K562 (cell line): ENCODE measurements around the gene LDLRAD3. TPM values are rescaled to one million over a fixed set of nuclear protein-coding genes. Genes with fewer than 3 reads are reported as not detected.

ENCODE experiments used
- ATAC-seq: fragments of 200-7000 bp; cut with Tn5 transposase; 3 replicates; pipeline ENCODE4 v1.9.1; 2020; ENCODE audit warnings: moderate library complexity
- BruUV-seq: library from RNA; stranded (reverse); fragments of 400-500 nt; replicated peaks from 2 replicates; lab custom pipeline; 2021; lab: Mats Ljungman, UMichigan
- CTCF ChIA-PET: fragments of 300-600 bp; formaldehyde crosslinking; extraction: SDS; loops from one replicate; lab custom pipeline; 2021; ENCODE audit warnings: low intra/inter-chr PET ratio; lab: Yijun Ruan, JAX
- POLR2A ChIA-PET: fragments of 300-600, 350-650 bp; sonication (Branson Sonifier 250); formaldehyde crosslinking; extraction: SDS; loops from one replicate; lab custom pipeline; 2021; ENCODE audit warnings: antibody characterized with exemption, inconsistent platforms; lab: Yijun Ruan, JAX
- DNase-seq, 4 experiments: peaks; one replicate each; pipeline versions ENCODE4 v3.0.0 to v3.0.0-alpha.2; 2011 to 2018; ENCODE audit warnings: low spot score in 3 of 4, mixed read lengths in 3 of 4; ENCODE audit errors: extremely low read depth in 1 of 4
- FAIRE-seq: peaks from 2 replicates; lab custom pipeline; 2011; peaks lifted over from hg19 to GRCh38; lab: Jason Lieb, UNC
- H2AFZ ChIP-seq: 2 replicates; pipeline ENCODE4 v1.6.0; 2011; ENCODE audit warnings: low read depth, low read length, control low read depth, inconsistent platforms
- H3K27ac ChIP-seq: fragments of 200-600 bp; 3 replicates; pipeline ENCODE4 v1.8.0; 2011; ENCODE audit warnings: low read depth, mild to moderate bottlenecking, control low read depth, inconsistent platforms, low read length, moderate library complexity, mixed read lengths; ENCODE audit errors: extremely low read depth
- H3K27me3 ChIP-seq, 2 experiments: fragments of 300-600 bp in 1 of 2; 2 replicates in 1 of 2; 3 replicates in 1 of 2; pipeline versions ENCODE4 v1.6.0 to v1.8.0; 2011; ENCODE audit warnings: inconsistent platforms in 2 of 2, low read length in 2 of 2, mild to moderate bottlenecking in 1 of 2, mixed read lengths in 1 of 2, moderate library complexity in 1 of 2; ENCODE audit not compliant: control insufficient read depth in 2 of 2, insufficient read depth in 2 of 2
- H3K36me3 ChIP-seq: fragments of 300-600 bp; 3 replicates; pipeline ENCODE4 v1.8.0; 2011; ENCODE audit warnings: mild to moderate bottlenecking, low read length, inconsistent platforms; ENCODE audit not compliant: control insufficient read depth, insufficient read depth
- H3K4me1 ChIP-seq, 2 experiments: fragments of 200-600 bp in 1 of 2; replicated peaks in 1 of 2; 2 replicates in 1 of 2; 3 replicates in 1 of 2; pipeline versions ENCODE4 v1.5.1 to v1.8.0; 2011; ENCODE audit warnings: inconsistent platforms in 2 of 2, low read length in 2 of 2, mild to moderate bottlenecking in 1 of 2, mixed read lengths in 1 of 2, moderate library complexity in 1 of 2; ENCODE audit not compliant: control insufficient read depth in 2 of 2, insufficient read depth in 2 of 2
- H3K4me2 ChIP-seq: 2 replicates; pipeline ENCODE4 v1.6.1; 2011; ENCODE audit warnings: low read length, control low read depth, inconsistent platforms, mixed read lengths; ENCODE audit not compliant: insufficient read depth
- H3K4me3 ChIP-seq: fragments of 200-600 bp; sonication (generic), shearing (Covaris generic); 2 replicates; pipeline ENCODE4 v1.5.1; 2016; ENCODE audit warnings: control low read depth, inconsistent platforms
- H3K79me2 ChIP-seq: fragments of 200-600 bp; 3 replicates; pipeline ENCODE4 v1.8.0; 2011; ENCODE audit warnings: low read length, inconsistent platforms; ENCODE audit not compliant: control insufficient read depth, insufficient read depth
- H3K9ac ChIP-seq, 2 experiments: 2 replicates each; pipeline versions ENCODE4 v1.6.0 to v1.6.1; 2011; ENCODE audit warnings: low read depth in 2 of 2, low read length in 2 of 2, control low read depth in 1 of 2, inconsistent platforms in 1 of 2, mild to moderate bottlenecking in 1 of 2, mixed read lengths in 1 of 2; ENCODE audit not compliant: insufficient read depth in 1 of 2
- H3K9me1 ChIP-seq: one replicate; pipeline ENCODE4 v1.6.0; 2011; ENCODE audit warnings: inconsistent platforms, mild to moderate bottlenecking, low read length, moderate library complexity; ENCODE audit not compliant: control insufficient read depth, insufficient read depth
- H3K9me3 ChIP-seq: replicated peaks from 2 replicates; pipeline ENCODE4 v1.5.1; 2011; ENCODE audit warnings: low read depth, low read length, inconsistent platforms; ENCODE audit not compliant: control insufficient read depth, insufficient read depth
- H4K20me1 ChIP-seq: replicated peaks from 2 replicates; pipeline ENCODE4 v1.6.1; 2011; ENCODE audit warnings: low read length, inconsistent platforms, mixed read lengths; ENCODE audit not compliant: control insufficient read depth, insufficient read depth
- DACH1 ChIP-seq: fragments of 450-650 bp; IDR thresholded peaks from 2 replicates; pipeline ENCODE4 v1.6.1; 2018; ENCODE audit not compliant: partially characterized antibody
- EGR1 ChIP-seq: fragments of 450-650 bp; conservative IDR thresholded peaks from 2 replicates; pipeline ENCODE4 v1.6.1; 2017; ENCODE audit warnings: mild to moderate bottlenecking
- FOXK1 ChIP-seq: sonication (generic); formaldehyde crosslinking; IDR thresholded peaks from 2 replicates; pipeline ENCODE4 v1.8.0; 2022; ENCODE audit warnings: missing genetic modification reagents, mild to moderate bottlenecking, borderline replicate concordance
- LEF1 ChIP-seq: fragments of 450-650 bp; IDR thresholded peaks from 2 replicates; pipeline ENCODE4 v1.6.1; 2016; ENCODE audit warnings: mild to moderate bottlenecking
- NEUROD1 ChIP-seq: fragments of 150-350 bp; IDR thresholded peaks from 2 replicates; pipeline ENCODE4 v1.6.1; 2014; ENCODE audit warnings: borderline replicate concordance, low read length, low read depth; ENCODE audit not compliant: partially characterized antibody
- RBM22 ChIP-seq: fragments of 200-400 bp; formaldehyde crosslinking; IDR thresholded peaks from 2 replicates; pipeline ENCODE4 v1.6.1; 2018; ENCODE audit warnings: low read length, low read depth; ENCODE audit not compliant: poor library complexity, severe bottlenecking
- TCF7 ChIP-seq: sonication (generic); IDR thresholded peaks from 2 replicates; pipeline ENCODE4 v1.6.1; 2016; ENCODE audit warnings: antibody characterized with exemption, borderline replicate concordance
- WGBS: fragments of 100-300 bp; shearing (Covaris generic); methylation state at CpG from one replicate; pipeline ENCODE4 v1.1.6; 2016; ENCODE audit warnings: low coverage, mixed read lengths; ENCODE audit not compliant: insufficient coverage; ENCODE audit errors: missing lambda C conversion rate; 5-methylcytosine and 5-hydroxymethylcytosine counted together
- in situ Hi-C: fragments of 300-500 bp; cut with MboI; formaldehyde crosslinking; loops from 4 replicates; pipeline ENCODE4 v1.15.0; 2018; ENCODE audit warnings: inconsistent platforms, mixed read lengths
- intact Hi-C: fragments of 100-400 bp; cut with micrococcal nuclease; formaldehyde crosslinking; loops from 2 replicates; pipeline ENCODE4 v1.14.2; 2022
- polyA plus RNA-seq, 8 experiments: library from polyadenylated mRNA; depleted of rRNA in 4 of 8; stranded (reverse) in 5 of 8; unstranded in 3 of 8; fragments of >200 nt; fragmentation: Nextera tagmentation in 2 of 8; fragmentation: Illumina TruSeq in 1 of 8; extraction: Ambion mirVana in 2 of 8; extraction: Trizol in 1 of 8; gene quantifications; 2 replicates each; pipeline versions ENCODE4 v1.2.1 to v1.2.3, GENCODE V29; 2011 to 2014; ENCODE audit warnings: inconsistent platforms in 1 of 8, missing spikeins in 1 of 8
- total RNA-seq, 7 experiments: library from RNA; depleted of rRNA in 6 of 7; stranded (reverse); fragments of >200 nt in 6 of 7; fragmentation: Illumina TruSeq in 2 of 7; extraction: Trizol in 2 of 7; gene quantifications; 2 replicates each; pipeline versions ENCODE4 v1.2.1 to v1.2.3, GENCODE V29; 2011 to 2021; ENCODE audit warnings: low replicate concordance in 1 of 7
- TF ChIP-seq, protein P1 (sequence below): sonication (generic); formaldehyde crosslinking; IDR thresholded peaks from 2 replicates; pipeline ENCODE4 v1.8.1; 2022; ENCODE audit warnings: missing genetic modification reagents

The LDLRAD3 gene
- total and polyA plus RNA-seq, 9 of the 15 experiments (the other 6 are each of a cell fraction or from before 2014, with no cell fraction given): 0.73 to 7.2 (median 3.5) TPM

DNA sequence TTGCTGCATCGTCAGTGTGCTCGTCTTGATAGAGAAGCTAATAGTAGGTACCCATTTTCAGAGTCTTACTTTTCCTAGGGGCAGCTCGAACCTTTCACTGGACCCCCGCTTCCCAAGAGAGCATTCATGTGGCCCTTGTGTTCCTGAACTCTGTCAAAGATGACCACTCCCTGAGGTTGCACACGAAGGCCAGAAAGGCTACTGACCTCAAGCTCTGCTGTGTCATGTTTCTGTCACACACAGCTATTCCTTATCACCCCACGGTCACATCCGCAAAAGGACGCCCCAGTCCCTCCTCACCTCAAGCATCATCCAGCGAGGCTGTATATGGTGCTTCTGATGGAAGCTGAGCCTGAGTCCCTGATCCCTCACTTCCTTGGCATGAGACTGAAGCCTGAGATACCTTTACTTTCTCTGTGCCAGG is 171.5 kb downstream of the LDLRAD3 start (continued):
- TF ChIP-seq RBM22 (no peak), DACH1 (no peak)
- TF ChIP-seq, protein P1, sequence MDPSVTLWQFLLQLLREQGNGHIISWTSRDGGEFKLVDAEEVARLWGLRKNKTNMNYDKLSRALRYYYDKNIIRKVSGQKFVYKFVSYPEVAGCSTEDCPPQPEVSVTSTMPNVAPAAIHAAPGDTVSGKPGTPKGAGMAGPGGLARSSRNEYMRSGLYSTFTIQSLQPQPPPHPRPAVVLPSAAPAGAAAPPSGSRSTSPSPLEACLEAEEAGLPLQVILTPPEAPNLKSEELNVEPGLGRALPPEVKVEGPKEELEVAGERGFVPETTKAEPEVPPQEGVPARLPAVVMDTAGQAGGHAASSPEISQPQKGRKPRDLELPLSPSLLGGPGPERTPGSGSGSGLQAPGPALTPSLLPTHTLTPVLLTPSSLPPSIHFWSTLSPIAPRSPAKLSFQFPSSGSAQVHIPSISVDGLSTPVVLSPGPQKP: no peak
- TF ChIP-seq, all 486 proteins: peak for 82

DNA sequence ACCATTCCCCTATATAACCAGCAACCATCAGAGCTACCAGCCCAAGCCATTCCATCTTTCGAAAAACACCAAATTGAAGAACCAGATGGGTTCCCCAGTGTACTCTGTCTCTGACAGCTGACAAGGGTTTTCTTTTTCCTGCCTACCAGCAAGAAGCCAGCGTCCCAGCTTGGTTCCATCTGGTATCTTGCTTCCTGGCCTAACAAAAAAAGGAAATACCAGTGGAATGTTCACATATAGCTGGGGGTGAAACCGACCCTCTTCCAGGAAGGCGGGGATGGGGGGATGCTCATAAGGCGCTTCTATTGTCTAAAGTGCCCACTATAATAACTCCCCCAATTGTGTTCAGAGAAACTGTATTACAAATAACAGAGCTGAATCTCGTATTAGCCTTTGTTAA is 172.3 kb downstream of the LDLRAD3 start:
- peaks cover 4 to 17% of the 10 kb centered on the region in 2 experiments; a peak in 3 of 5 replicates for H3K4me1 ChIP-seq
- TF ChIP-seq EGR1 (no peak), TCF7 (no peak), LEF1 (no peak), NEUROD1 (no peak), FOXK1 (CRISPR knock-in tag) (no peak)
- TF ChIP-seq, all 486 proteins: peak for 0
- no peak for FAIRE-seq
- ATAC-seq: no peak
- no TSS peak for BruUV-seq
- no peak for DNase-seq
- peaks cover 4% of the 10 kb centered on the region; the same call in 1 of the 3 replicates for H3K36me3 ChIP-seq
- intact Hi-C loops: no loop called here
- in situ Hi-C loops: no loop called here
- H3K27ac ChIP-seq: peak overlapping the region; percentile 62; the same call in 1 of the 3 replicates
- CTCF ChIA-PET: no interaction called here
- no peaks in the 10 kb centered on the region for H3K9me1 ChIP-seq
- POLR2A ChIA-PET: interaction anchor here (1.1 to 2.3 kb wide), 2 partner anchors 10 to 11 kb away, joined by 5 to 15 read pairs; no protein-coding TSS in a partner anchor
- WGBS: 74% methylated on average over 6 of the region's 6 CpGs
- H3K4me3 ChIP-seq: no peak overlapping the region
- no peaks in the 10 kb centered on the region for H3K79me2 ChIP-seq
- no peak overlapping the region for H3K4me2 ChIP-seq
- H3K27me3 ChIP-seq: no peaks in the 10 kb centered on the region
- no peak overlapping the region for H3K9ac ChIP-seq
- peaks cover 24% of the 10 kb centered on the region for H3K9me3 ChIP-seq
- no peak overlapping the region for H2AFZ ChIP-seq
- H4K20me1 ChIP-seq: no peaks in the 10 kb centered on the region; the same call in 1 of the 2 replicates
